GM21515 (cell line): ENCODE data around the gene CRYBG1.

Experiments
- ATAC-seq: cut with Tn5 transposase; IDR thresholded peaks from one replicate; pipeline ENCODE4 v1.9.1; 2021; ENCODE audit not compliant: unreplicated experiment

CRYBG1 gene

DNA sequence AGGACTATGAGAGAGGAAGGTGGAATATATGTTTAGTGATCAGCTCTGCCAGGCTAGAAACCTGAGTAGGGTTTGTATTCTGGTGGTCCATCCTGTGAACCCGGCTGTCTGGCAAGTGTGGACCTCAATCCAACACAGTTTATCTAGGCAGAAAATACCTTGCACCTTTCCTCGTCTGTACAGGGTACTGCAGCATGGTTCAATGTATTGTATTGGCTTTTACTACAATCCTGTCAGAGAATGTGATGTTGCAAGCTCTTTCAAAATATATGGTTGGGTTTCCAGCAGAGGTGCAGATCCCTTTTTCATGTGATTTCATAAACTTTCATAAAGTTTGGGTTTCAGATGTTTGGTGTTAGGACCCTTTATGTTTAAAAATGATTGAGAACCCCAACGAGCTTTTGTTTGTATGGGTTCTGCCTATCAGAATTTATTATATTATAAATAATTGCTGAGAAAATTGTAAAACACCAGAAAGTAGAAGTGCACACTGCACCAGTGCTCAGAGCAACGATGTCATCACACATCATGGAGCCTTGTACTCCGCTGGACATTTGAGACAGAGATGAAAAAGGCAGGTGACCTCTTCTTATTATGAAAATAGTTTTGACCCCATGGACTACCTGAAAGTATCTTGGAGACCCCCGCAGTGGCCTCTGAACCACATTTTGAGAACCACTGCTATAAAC is 162.2 kb downstream of the CRYBG1 start:
- no peak for ATAC-seq

DNA sequence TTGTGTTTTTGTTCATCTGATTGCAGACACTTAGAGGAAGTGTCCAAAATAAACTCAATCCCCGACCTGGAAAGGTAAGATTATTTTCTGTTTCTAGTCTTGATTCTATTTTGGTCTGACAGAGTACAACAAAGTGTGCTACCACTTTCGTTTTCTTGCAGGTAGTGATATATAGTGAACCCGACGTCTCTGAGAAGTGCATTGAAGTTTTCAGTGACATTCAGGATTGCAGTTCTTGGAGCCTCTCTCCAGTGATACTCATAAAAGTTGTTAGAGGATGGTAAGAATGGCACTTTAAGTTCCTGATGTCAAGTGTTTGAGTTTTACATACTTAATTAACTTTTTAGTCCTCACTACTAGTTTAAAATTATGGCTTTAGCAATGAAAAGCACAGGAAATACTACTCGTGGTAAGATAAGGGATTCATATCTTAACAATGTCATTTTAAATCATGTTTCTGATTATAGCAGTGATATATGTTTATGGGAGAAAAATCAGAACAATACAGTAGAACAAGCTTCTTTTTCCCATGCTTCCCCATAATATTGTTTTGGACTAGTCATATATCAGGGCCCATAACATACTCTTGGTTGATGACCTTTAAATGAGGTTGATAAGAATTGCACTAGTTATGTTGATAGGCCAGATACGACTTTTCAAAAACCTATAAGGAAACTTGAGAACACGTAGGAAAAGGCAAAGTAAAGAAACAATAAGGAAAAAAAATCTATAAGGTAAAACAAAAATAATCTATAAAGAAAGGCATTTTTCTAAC is 164.8 kb downstream of the CRYBG1 start:
- ATAC-seq = peak; percentile 48

DNA sequence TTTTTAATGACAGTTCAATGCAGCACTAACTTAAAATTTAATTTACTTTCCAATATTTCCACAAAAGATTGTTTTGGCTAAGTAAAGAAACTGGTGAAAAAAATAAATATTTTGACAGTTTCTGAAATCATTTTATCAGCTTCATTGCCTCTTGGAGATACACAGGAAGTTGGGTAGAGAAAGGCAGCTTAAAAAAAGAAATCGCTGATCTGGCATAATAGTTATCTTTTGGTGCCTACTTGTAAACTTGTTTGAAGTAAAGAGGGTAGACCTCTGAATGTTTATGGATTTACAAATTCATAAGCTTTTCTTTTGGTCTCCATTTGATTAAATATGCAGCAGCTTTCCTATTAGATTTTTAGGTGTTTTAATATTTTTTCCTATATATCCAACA is 165.4 kb downstream of the CRYBG1 start:
- ATAC-seq = no peak

DNA sequence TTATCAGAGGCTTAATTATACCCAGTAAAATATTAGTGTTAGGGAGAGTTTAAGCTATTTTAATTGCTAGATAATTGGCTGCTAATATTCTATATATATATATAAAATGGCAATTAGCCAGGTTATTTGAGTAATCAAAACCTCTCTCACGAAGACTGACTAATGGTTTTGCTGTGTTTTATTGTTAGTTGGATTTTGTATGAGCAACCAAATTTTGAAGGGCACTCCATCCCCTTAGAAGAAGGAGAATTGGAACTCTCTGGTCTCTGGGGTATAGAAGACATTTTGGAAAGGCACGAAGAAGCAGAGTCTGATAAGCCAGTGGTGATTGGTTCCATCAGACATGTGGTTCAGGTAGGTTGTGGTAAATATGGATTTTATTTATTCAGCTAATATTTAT is 166.6 kb downstream of the CRYBG1 start:
- ATAC-seq = no peak

DNA sequence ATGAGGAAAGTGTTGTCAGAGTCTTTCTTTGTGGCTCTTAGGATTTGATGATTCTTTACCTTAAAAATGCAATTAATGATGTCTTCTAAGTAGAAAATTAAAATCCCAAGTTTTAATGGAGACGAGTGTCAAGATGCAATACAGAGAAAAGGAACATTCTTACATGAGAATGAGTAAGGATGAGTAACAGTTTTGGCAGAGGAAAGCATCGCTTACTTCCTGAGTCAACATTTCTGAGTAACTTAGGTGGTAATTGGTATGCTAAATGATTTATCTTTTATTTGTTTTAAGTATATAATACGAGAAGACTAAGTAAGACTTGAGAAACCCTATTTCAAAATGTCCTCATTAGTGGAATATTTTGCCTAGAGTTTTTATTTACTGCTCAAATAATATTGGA is 167.5 kb downstream of the CRYBG1 start:
- no peak for ATAC-seq

DNA sequence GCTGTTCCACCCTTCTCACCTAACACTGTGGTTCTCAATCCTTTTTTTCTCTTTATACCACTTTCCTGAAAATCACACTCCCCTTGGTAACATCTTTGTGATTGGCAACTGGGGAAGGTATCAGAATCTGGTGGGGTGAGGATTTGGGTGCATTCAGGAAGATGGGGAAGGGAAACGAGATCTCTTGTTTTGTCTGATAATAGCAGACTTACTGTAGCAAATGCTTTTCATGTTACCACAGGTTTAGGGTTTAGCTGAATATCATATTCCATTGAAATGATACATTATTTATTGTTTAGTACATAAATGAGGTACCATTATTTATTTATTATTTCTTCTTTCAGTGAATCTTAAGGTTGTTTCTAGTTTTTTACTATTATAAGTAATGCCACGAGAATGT is 168.0 kb downstream of the CRYBG1 start:
- ATAC-seq = no peak

DNA sequence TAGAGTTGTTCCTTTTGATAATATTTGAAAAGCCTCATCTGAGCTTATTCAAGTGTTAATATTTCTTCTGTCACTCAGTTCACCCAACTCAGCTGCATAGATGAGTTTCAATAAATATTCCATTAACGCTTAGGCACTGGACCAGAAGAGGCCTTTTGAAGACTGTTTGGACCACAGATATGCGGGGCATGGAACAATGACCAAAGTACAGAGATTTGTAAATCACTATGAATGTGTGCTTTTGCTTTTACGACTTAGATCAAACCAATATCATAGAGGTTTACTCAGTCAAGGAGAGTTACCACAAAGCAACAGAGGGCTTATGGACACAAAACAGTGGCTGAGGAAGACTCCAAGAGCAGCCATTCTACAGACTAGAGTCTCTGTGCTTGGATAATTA is 168.9 kb downstream of the CRYBG1 start:
- ATAC-seq = no peak

DNA sequence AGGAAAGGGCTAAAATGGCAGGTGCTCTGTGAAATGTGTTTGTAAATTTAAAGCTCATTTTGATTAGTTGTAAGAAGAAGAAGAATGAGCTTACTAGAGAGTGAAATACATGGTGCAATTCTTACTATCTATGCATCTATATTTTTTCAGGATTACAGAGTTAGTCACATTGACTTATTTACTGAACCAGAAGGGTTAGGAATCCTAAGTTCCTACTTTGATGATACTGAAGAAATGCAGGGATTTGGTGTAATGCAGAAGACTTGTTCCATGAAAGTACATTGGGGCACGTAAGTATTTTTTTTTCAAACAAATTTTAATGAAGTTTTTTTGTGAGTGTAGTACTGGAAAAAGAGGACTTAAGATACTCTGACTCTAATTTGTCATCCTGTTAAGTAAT is 169.5 kb downstream of the CRYBG1 start:
- ATAC-seq = no peak

DNA sequence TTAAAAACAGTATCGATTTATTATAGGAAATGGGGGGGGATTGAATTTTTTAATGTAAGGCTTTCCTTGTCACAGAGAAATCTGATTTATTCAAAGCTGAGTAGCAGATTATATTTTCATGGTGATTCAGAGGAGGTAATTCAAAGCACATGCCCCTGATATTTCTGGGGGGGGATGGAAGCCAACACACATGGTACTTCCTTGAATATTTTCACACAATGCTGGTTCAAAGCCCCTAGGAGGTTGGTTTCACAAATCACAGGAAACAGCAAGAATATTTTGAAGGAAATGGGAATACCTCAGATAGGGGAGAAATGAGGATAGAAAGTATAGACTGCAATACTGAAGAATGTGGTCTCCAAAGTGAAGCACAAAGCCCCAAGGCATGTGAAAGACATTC is 170.0 kb downstream of the CRYBG1 start:
- ATAC-seq = no peak

DNA sequence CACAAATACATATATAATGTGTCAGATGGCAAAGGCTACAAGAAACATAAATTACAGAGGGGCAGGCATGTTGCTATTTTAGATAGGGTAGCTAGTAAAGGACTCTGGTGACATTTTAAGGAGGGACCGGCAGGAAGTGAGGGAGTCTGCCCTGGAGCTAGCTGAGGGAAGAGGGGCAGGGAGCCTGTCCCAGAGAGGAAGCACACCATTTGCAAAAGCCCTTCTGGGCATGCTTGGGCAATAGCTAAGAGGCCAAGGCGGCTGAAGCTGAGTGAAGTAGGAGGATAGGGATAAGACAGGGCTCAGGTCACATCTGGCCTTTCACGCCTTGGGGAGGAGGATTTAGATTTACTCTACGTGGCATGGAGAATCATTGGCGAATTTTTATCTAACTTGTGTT is 172.5 kb downstream of the CRYBG1 start:
- no peak for ATAC-seq

DNA sequence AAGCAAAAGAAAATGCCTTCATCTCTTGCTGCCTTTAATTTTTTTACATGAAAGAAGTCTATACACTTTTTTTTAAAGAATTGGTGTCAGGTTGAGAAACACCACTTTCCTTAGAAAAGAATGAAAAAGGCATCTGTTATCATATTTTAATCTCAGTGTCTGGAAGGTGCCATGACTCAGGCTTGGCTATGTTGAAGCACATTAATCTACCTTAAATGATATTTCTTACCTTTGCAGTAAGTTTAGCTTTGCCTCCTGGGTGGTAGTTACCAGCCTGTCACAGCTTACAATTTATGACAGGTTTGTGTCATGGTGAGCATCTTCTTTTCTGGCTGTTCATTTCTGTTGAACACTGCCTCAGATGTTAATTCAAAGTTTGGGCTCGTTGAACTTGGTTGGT is 173.5 kb downstream of the CRYBG1 start:
- no peak for ATAC-seq

DNA sequence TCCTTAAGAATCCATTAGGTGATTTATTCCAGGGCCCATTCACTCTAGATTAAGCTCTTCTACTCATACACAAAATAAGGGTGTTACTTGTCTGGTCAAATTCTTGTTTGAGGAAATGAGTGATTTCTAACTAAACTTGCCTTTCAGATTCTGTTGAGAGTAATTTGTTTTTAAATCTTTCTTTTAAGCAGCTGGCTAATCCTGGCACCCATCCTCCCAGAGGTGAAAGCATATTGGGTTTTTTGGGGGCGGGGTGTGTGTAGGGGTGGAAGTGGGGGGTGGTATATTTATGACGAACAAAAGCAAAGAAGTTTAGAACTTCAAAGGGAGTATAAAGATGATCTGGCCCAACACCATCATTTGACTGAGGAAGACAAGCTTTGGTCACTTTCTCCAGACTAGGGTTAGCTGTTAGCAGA is 174.1 kb downstream of the CRYBG1 start:
- no peak for ATAC-seq

DNA sequence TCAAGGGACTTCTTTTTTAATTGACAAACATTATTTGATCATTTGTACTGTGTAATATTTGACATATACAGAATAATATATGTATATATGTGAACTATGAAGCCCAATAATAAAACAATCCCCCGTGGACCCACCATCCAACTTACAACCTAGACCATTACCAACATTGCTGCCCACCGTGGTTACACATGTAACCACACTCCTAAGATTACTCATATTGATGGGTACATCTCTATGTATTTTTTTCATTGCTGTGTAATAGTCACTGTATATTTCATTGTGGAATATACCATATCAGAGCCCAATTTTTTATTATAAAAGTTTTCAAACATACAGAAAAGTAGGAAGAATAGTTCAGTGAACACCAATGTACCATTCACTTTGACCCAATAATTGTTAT is 174.5 kb downstream of the CRYBG1 start:
- ATAC-seq = no peak

DNA sequence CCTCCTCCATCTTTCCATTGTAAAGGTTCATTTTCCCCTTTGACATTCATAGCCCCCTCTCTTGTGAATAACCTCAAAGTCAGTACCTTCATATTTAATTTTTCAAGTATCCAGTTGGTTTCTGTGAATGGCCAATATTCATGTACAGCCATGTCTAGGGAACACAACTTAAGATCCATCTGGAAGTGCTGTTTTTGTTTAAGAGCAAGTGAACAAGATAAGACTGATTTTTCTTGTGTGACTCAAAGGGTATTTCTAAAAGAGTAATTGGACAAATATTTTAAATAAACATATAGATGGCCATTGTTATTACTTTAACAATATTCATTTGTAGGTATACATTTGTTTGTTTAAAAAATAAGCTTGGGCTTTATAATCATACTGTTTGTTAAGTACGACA is 175.8 kb downstream of the CRYBG1 start:
- no peak for ATAC-seq

DNA sequence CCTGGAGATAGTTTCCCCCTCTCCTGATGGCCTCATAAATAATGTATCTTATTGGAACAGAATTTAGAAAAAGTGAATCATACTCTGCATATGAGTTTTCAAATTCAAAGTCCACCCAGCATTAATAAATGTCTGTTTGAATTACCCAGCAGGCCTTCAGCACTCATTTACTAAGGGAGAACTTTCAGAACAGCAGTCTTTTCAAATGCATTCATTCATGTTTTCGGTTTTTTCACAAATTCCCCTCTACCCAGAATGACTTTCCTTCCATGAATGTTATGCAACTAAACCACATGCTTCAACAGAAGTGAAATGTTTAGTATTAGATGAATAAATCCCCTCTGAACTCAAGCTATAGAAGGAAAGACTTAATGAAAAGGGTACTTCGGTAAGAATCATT is 176.3 kb downstream of the CRYBG1 start:
- no peak for ATAC-seq

DNA sequence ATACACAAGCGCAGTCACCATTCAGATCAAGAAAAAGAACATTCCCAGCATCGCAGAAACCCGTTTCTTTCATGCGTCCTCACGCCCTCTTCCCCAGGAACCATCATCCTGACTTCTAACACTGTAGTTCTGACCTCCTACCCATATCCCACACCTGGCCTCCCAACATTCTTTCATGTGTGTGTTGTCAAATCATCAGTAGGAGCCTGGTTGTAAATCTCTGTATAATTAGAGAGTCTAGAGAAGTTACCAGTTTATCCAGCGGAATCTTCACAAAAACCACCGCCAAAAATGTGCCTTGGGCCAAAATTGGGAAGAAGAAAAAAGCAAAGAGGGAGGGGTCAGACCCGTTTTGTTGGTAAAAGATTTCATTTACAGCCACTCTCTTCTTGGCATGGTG is 177.1 kb downstream of the CRYBG1 start:
- ATAC-seq = no peak

DNA sequence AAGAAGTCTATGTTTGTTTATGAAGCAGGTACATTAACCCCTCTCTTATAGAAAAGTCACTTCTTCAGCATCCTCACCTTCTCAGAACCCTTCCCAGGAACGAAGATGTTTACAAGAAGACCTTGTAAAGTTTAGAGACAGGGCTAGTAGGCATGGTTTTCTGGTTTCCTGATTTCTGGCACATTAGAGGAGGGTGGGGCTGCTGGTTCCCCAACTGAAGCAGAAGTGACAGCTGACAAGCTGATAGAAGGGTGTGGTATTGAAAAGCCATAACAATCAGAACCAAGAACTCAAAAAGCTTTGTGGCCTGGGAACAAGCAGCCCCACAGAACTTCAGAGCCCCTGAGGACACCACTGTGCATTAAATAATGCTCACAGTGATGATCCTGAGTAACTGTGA is 177.6 kb downstream of the CRYBG1 start:
- ATAC-seq = no peak

DNA sequence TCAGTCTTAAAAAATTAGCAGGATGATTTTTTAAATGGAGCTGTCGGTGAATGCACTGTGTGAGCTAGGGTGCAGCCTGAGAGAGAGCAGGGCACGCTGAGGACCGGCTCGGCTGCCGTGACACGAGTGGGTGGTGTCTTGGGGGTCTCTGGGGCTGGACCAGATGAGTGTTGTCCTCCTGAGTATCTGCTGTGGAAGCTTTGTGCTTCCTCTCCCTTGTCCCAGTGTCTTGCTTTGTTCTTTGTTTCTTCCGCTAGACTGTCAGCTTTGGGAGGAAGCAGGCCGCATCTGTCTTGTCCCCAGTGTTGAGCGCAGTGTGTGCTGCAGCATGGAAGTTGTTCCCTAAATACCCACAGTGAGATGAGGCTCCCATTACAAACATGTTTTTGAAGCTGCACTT is 179.4 kb downstream of the CRYBG1 start:
- ATAC-seq = no peak

DNA sequence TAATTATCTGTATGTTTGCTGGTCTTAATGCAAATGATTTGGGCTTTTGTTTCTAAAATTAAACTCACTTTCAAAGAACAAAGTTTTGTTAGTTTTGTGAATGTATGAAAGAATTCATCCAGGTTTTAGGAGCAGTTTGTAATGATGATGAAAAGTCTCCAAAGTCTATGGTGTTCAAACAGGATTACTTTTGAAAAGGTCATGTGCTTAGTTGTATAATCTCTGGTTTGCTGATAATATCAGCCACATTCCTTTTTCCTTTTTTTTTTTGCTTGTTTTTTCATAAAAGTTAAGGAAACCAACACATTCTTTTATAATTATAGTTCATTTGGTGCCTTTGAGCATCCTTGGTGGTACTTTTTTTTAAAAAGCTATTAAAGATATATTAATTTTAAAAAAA is 179.9 kb downstream of the CRYBG1 start:
- no peak for ATAC-seq

DNA sequence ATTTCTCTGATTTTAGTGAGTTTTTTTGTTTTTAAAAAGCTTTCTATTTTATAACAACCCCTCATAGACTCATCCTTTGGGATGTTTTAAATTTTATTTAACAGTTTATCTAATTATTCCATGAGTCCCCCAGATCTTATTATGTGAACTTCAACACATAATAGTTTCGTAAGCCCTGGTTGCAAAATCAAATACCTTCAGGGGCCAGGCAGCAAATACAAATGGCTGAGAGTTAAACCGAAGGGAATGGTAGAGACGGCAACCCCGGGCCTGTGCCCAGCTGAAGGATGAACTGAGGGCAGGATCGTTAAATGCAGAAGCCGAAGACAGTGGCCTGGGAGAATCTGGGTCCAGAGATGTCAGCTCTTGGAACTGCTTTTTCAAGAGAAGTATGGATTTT is 180.4 kb downstream of the CRYBG1 start:
- no peak for ATAC-seq

DNA sequence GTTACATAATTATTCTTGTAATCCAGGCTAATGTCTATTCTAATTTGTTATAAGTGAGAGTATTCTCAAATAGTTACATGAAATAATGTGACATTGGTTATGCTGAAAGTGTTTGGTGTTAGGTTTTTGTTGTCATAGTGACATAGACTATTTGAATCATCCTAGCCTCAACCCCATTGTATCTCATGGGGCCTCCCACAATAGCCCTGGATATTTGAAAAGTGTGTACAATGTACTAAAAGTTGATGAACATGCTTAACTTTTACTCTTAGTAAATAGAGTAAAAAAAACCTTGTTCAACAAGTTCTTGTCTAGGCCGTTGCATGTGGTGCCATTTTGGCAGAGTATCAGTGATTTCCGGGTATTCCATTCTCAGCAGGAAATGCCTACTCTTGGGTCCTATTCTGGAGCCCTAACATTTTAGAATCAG is 185.8 kb downstream of the CRYBG1 start:
- ATAC-seq = no peak

DNA sequence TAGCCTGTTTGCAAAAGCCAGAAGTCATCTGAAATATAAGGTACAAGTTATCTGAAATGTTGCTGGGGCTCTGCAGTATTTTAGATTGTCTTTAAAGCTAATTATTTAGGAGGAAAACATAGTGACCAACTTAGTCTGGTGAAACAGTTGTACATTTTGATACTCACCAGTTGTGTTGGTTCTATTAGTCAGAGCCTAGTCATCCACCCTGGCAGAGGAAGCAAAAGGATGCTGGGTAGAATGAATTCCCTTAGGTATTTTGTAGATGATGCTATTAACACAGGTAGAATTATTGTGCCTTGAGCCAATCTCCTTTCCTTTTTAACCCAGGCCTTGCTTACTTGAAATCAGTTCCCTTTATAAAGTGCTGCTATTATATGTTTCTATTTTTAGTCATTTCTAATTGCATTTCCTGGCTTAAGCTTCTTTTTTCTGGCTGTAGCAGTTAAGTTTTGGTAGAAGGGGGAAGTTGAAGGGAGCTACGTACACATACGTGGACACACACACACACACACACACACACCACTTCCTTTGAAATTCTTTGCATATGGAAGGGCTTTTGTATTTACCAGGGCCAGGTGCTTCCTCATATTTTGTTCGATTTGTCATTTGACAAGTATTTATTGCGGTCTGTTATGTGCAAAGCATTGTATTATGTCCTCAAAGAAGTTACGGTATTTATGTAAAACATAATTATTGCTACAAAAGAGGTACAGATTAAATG is 186.3 kb downstream of the CRYBG1 start:
- ATAC-seq = no peak
